NCI-H460 (cell line): ENCODE data around the gene RMND5A. TPM values are rescaled to one million over a fixed set of nuclear protein-coding genes. Genes with fewer than 3 reads are reported as not detected.

Source experiments
- DNase-seq: peaks from one replicate; pipeline ENCODE4 v3.0.0-alpha.2; 2016; ENCODE audit warnings: low read depth; ENCODE audit errors: extremely low read depth
- total RNA-seq: library from RNA; depleted of rRNA; stranded (reverse); fragments of >200 nt; shearing (Covaris generic); gene quantifications from 2 replicates; pipeline ENCODE4 v1.2.3, GENCODE V29; 2014

Gene RMND5A
- total RNA-seq, 1 experiment from 2014 or later: 59.2 TPM

- no peak for DNase-seq
Measured at GRCh38 chr2:86758405-86758804, 38.3 kb downstream of the RMND5A start.

GRCh38 chr2:86760371-86760770 is 40.3 kb downstream of the RMND5A start:
- no peak for DNase-seq

- peak; percentile 31 for DNase-seq
Measured at GRCh38 chr2:86764661-86765309, 44.7 kb downstream of the RMND5A start.

- no peak for DNase-seq
Measured at GRCh38 chr2:86765310-86765695, 45.2 kb downstream of the RMND5A start.

- no peak for DNase-seq
Measured at GRCh38 chr2:86768189-86768949, 48.3 kb downstream of the RMND5A start.

- DNase-seq: no peak
Measured at GRCh38 chr2:86769838-86770237, 49.7 kb downstream of the RMND5A start.

GRCh38 chr2:86770816-86771301 is 50.8 kb downstream of the RMND5A start:
- DNase-seq: no peak

- DNase-seq: no peak
Measured at GRCh38 chr2:86772611-86773010, 52.5 kb downstream of the RMND5A start.

- no peak for DNase-seq
Measured at GRCh38 chr2:86774862-86775261, 54.8 kb downstream of the RMND5A start.

GRCh38 chr2:86775338-86775737 is 55.2 kb downstream of the RMND5A start:
- DNase-seq: no peak

- no peak for DNase-seq
Measured at GRCh38 chr2:86776532-86776931, 56.4 kb downstream of the RMND5A start.

GRCh38 chr2:86778957-86779356 is 58.9 kb downstream of the RMND5A start:
- DNase-seq: no peak

- DNase-seq: no peak
Measured at GRCh38 chr2:86779971-86780370, 59.9 kb downstream of the RMND5A start.

GRCh38 chr2:86781363-86781762 is 61.3 kb downstream of the RMND5A start:
- no peak for DNase-seq

- no peak for DNase-seq
Measured at GRCh38 chr2:86782748-86783147, 62.7 kb downstream of the RMND5A start.

- no peak for DNase-seq
Measured at GRCh38 chr2:86783615-86784339, 63.7 kb downstream of the RMND5A start.

GRCh38 chr2:86785456-86785855 is 65.4 kb downstream of the RMND5A start:
- DNase-seq: no peak

- no peak for DNase-seq
Measured at GRCh38 chr2:86786001-86786536, 66.0 kb downstream of the RMND5A start.

GRCh38 chr2:86787736-86788135 is 67.6 kb downstream of the RMND5A start:
- DNase-seq: no peak

GRCh38 chr2:86788165-86788564 is 68.1 kb downstream of the RMND5A start:
- DNase-seq: no peak
